ENCODE results near the gene REL. TPM values are rescaled to one million over a fixed set of nuclear protein-coding genes. Genes with fewer than 3 reads are reported as not detected.

REL gene
- total RNA-seq, 1 donor from 2014 or later: 8.7 TPM

DNA sequence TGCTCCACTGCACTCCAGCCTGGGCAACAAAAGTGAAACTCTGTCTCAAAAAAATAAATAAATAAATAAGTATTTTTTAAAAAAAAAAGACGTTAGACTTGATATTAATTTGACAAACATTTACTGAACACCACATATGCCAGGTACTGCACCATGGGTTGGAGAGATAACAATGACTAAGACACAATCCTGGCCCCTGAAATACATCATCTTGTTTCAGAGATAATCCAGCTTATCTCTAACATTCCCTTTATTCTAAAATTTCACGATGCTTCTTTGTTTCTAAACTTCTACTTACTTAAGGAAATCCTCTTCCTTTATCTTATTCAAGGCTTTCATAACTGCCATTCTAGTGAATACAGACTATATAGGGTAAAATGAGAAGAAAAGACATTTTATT lies 81.2 kb downstream of the REL start:
- H3K4me1 Mint-ChIP-seq: no peaks in the 10 kb centered on the region
- TF ChIP-seq, protein P1, sequence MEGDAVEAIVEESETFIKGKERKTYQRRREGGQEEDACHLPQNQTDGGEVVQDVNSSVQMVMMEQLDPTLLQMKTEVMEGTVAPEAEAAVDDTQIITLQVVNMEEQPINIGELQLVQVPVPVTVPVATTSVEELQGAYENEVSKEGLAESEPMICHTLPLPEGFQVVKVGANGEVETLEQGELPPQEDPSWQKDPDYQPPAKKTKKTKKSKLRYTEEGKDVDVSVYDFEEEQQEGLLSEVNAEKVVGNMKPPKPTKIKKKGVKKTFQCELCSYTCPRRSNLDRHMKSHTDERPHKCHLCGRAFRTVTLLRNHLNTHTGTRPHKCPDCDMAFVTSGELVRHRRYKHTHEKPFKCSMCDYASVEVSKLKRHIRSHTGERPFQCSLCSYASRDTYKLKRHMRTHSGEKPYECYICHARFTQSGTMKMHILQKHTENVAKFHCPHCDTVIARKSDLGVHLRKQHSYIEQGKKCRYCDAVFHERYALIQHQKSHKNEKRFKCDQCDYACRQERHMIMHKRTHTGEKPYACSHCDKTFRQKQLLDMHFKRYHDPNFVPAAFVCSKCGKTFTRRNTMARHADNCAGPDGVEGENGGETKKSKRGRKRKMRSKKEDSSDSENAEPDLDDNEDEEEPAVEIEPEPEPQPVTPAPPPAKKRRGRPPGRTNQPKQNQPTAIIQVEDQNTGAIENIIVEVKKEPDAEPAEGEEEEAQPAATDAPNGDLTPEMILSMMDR (conservative IDR thresholded peaks at IDR 0.05): no peak
- H3K9me3 Mint-ChIP-seq: no peaks in the 10 kb centered on the region
- no peak overlapping the region for H3K27ac Mint-ChIP-seq (ENCODE audit: unreplicated experiment)
- no peaks in the 10 kb centered on the region for H3K36me3 Mint-ChIP-seq (ENCODE audit: low read depth)
- H3K4me3 Mint-ChIP-seq: no peak overlapping the region
- no peak for DNase-seq (ENCODE audit: low read depth, low spot score)
- H3K27me3 Mint-ChIP-seq (ENCODE audit: low read depth): no peaks in the 10 kb centered on the region

GRCh38 chr2:60963190-60963589 lies 81.8 kb downstream of the REL start:
- TF ChIP-seq, protein P1 (conservative IDR thresholded peaks at IDR 0.05): no peak
- Mint-ChIP-seq H3K4me1 (no peaks in the 10 kb centered on the region), H3K27ac (ENCODE audit: unreplicated experiment) (no peak overlapping the region), H3K27me3 (ENCODE audit: low read depth) (no peaks in the 10 kb centered on the region), H3K4me3 (no peak overlapping the region), H3K36me3 (ENCODE audit: low read depth) (no peaks in the 10 kb centered on the region), H3K9me3 (no peaks in the 10 kb centered on the region)
- no peak for DNase-seq (ENCODE audit: low read depth, low spot score)

DNA sequence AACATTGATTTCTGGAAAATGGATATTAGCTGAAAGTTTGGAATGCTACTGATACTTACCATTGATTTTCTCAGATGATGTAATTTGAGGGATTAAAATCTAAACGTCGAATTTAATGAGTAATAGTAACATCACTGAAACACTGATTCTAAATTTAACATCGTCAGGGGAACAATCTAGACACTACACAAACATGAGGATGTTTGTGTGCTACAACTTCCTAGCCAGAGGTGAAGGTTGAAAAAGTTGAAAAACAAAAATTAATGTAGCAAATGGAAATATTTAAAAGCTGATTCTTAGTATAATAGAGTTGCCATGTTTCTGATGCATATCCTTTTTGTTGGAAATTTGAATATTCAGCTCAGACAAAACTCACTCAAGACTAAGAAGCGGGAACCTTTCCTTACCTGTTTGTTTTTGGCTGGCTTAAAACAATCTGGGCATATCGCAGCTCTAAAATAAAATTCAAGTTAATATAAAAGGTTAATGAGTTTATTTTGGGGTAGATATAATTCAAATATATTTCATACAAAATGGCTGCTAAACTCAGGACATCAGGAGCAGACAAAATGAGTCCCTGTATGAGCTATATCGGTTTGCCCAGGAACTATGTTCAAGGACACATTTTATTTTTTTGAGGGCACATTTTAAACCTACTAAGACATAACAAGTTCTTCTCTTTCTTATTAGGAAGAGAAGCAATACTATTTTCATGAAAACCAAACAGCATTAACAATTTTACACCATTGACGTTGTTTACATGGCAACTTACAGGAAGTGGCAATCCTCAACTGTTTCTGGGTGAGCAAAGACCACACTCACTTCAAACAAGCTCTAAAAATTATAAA lies 83.5 kb downstream of the REL start:
- Mint-ChIP-seq H3K27me3 (ENCODE audit: low read depth) (no peaks in the 10 kb centered on the region), H3K27ac (ENCODE audit: unreplicated experiment) (no peak overlapping the region), H3K9me3 (no peaks in the 10 kb centered on the region), H3K4me3 (no peak overlapping the region), H3K36me3 (ENCODE audit: low read depth) (no peaks in the 10 kb centered on the region), H3K4me1 (no peaks in the 10 kb centered on the region)
- no peak for DNase-seq (ENCODE audit: low read depth, low spot score)
- TF ChIP-seq, protein P1 (conservative IDR thresholded peaks at IDR 0.05): no peak

DNA sequence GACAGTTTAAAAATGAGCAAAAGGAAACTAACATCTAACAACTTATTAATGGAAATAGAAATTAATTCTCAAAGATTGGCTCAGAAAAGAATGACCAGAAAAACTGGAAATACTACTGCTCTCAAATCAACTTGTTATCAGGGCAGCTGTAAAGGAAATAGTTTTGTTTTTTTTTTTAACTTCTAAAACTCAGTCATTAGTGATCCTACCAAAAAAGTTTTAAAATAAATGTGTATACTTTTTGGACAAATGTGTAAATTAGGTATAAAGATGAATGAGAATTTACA lies 84.1 kb downstream of the REL start:
- H3K36me3 Mint-ChIP-seq (ENCODE audit: low read depth): no peaks in the 10 kb centered on the region
- H3K27ac Mint-ChIP-seq (ENCODE audit: unreplicated experiment): no peak overlapping the region
- no peaks in the 10 kb centered on the region for H3K27me3 Mint-ChIP-seq (ENCODE audit: low read depth)
- TF ChIP-seq, protein P1 (conservative IDR thresholded peaks at IDR 0.05): no peak
- no peaks in the 10 kb centered on the region for H3K4me1 Mint-ChIP-seq
- no peak overlapping the region for H3K4me3 Mint-ChIP-seq
- no peak for DNase-seq (ENCODE audit: low read depth, low spot score)
- no peaks in the 10 kb centered on the region for H3K9me3 Mint-ChIP-seq

GRCh38 chr2:60966507-60967405 lies 85.4 kb downstream of the REL start:
- Mint-ChIP-seq H3K4me3 (no peak overlapping the region), H3K4me1 (no peaks in the 10 kb centered on the region), H3K9me3 (no peaks in the 10 kb centered on the region), H3K27ac (ENCODE audit: unreplicated experiment) (no peak overlapping the region), H3K27me3 (ENCODE audit: low read depth) (no peaks in the 10 kb centered on the region), H3K36me3 (ENCODE audit: low read depth) (no peaks in the 10 kb centered on the region)
- TF ChIP-seq, protein P1 (conservative IDR thresholded peaks at IDR 0.05): no peak
- DNase-seq (ENCODE audit: low read depth, low spot score): no peak
